PC-3 (cell line): ENCODE data around the gene RPS6KA1. TPM values are rescaled to one million over a fixed set of nuclear protein-coding genes. Genes with fewer than 3 reads are reported as not detected.

Source experiments
- ATAC-seq: fragments of 200-7000 bp; cut with Tn5 transposase; 2 replicates; pipeline ENCODE4 v1.9.1; 2020; ENCODE audit warnings: mild to moderate bottlenecking, moderate library complexity
- BruUV-seq: library from RNA; stranded (reverse); fragments of 400-500 nt; replicated peaks from 2 replicates; lab custom pipeline; 2021; lab: Mats Ljungman, UMichigan
- CTCF ChIA-PET: fragments of 300-600 bp; sonication (Branson Sonifier 250); formaldehyde crosslinking; loops from one replicate; lab custom pipeline; 2022; ENCODE audit warnings: antibody characterized with exemption; lab: Charles Lee
- POLR2A ChIA-PET: fragments of 300-600 bp; sonication (Branson Sonifier 250); formaldehyde crosslinking; loops from one replicate; lab custom pipeline; 2022; ENCODE audit warnings: antibody characterized with exemption; ENCODE audit not compliant: unreplicated experiment; lab: Charles Lee
- DNase-seq: peaks from one replicate; pipeline ENCODE4 v3.0.0-alpha.2; 2015
- H2AFZ ChIP-seq: fragments of 300-600 bp; sonication (generic); 2 replicates; pipeline ENCODE4 v1.6.0; 2016; ENCODE audit warnings: antibody characterized with exemption, low read length
- H3F3A ChIP-seq: fragments of 300-600 bp; sonication (generic); one replicate; pipeline ENCODE4 v1.6.0; 2017; ENCODE audit warnings: antibody characterized with exemption, low read length, control low read depth, mild to moderate bottlenecking; ENCODE audit not compliant: unreplicated experiment
- H3K27ac ChIP-seq: fragments of 300-600 bp; sonication (generic); 2 replicates; pipeline ENCODE4 v1.5.1; 2016; ENCODE audit warnings: mild to moderate bottlenecking, low read length
- H3K27me3 ChIP-seq: fragments of 300-600 bp; sonication (generic); 2 replicates; pipeline ENCODE4 v1.6.1; 2016; ENCODE audit warnings: low read length, mixed read lengths
- H3K36me3 ChIP-seq: fragments of 300-600 bp; sonication (generic); 2 replicates; pipeline ENCODE4 v1.6.1; 2016; ENCODE audit warnings: low read depth, mixed run types, low read length, mixed read lengths
- H3K4me1 ChIP-seq: fragments of 300-600 bp; sonication (generic); 2 replicates; pipeline ENCODE4 v1.5.1; 2016; ENCODE audit warnings: low read length; ENCODE audit not compliant: insufficient read depth
- H3K4me2 ChIP-seq: fragments of 300-600 bp; sonication (generic); 2 replicates; pipeline ENCODE4 v1.6.0; 2016; ENCODE audit warnings: low read length
- H3K4me3 ChIP-seq: fragments of 300-600 bp; sonication (generic); 2 replicates; pipeline ENCODE4 v1.5.1; 2016; ENCODE audit warnings: mild to moderate bottlenecking, low read length, mixed read lengths
- H3K79me2 ChIP-seq: fragments of 300-600 bp; sonication (generic); 2 replicates; pipeline ENCODE4 v1.6.1; 2017; ENCODE audit warnings: low read length, mixed read lengths
- H3K9ac ChIP-seq: fragments of 300-600 bp; sonication (generic); 2 replicates; pipeline ENCODE4 v1.6.0; 2016; ENCODE audit warnings: mild to moderate bottlenecking, low read length
- H3K9me2 ChIP-seq: fragments of 300-600 bp; sonication (generic); replicated peaks from 2 replicates; pipeline ENCODE4 v1.6.1; 2016; ENCODE audit warnings: mixed run types, low read length, mixed read lengths
- H3K9me3 ChIP-seq: fragments of 300-600 bp; sonication (generic); 2 replicates; pipeline ENCODE4 v1.6.1; 2016; ENCODE audit warnings: low read length, mixed read lengths
- H4K20me1 ChIP-seq: fragments of 300-600 bp; sonication (generic); 2 replicates; pipeline ENCODE4 v1.6.1; 2016; ENCODE audit warnings: low read length, mixed read lengths
- CTCF ChIP-seq: fragments of 300-600 bp; sonication (generic); conservative IDR thresholded peaks from 2 replicates; pipeline ENCODE4 v1.5.1; 2017; ENCODE audit warnings: antibody characterized with exemption, low read depth, mild to moderate bottlenecking, low read length
- EZH2 ChIP-seq: fragments of 300-600 bp; sonication (generic); IDR thresholded peaks from one replicate; pipeline ENCODE4 v1.6.1; 2017; ENCODE audit warnings: antibody characterized with exemption, mild to moderate bottlenecking, low read length; ENCODE audit not compliant: unreplicated experiment
- EZH2phosphoT487 ChIP-seq: fragments of 300-600 bp; sonication (generic); IDR thresholded peaks from 2 replicates; pipeline ENCODE4 v1.6.1; 2018; ENCODE audit warnings: mild to moderate bottlenecking, antibody characterized with exemption, low read length, borderline replicate concordance
- intact Hi-C: fragments of 100-400 bp; cut with micrococcal nuclease; formaldehyde crosslinking; loops from 2 replicates; pipeline ENCODE4 v1.9.0; 2023
- total RNA-seq: library from RNA; depleted of rRNA; stranded (reverse); fragments of >200 nt; gene quantifications from 2 replicates; pipeline ENCODE4 v1.2.3, GENCODE V29; 2014

RPS6KA1 gene
- total RNA-seq, 1 experiment from 2014 or later, result 98.2 TPM

- no TSS peak for BruUV-seq
- H3K79me2 ChIP-seq, result no peaks in the 10 kb centered on the region
- ATAC-seq, result peak; percentile 29
- H3K9ac ChIP-seq, result no peak overlapping the region
- H3K27ac ChIP-seq, result peak overlapping the region; percentile 71
- H4K20me1 ChIP-seq, result no peaks in the 10 kb centered on the region
- peaks cover 23% of the 10 kb centered on the region for H3K4me1 ChIP-seq
- no peaks in the 10 kb centered on the region for H3K9me3 ChIP-seq
- no peaks in the 10 kb centered on the region for H3K36me3 ChIP-seq
- intact Hi-C loops, result no loop called here
- H2AFZ ChIP-seq, result no peak overlapping the region
- TF ChIP-seq EZH2phosphoT487 (no peak), CTCF (no peak), EZH2 (no peak)
- no peaks in the 10 kb centered on the region for H3F3A ChIP-seq
- CTCF ChIA-PET, result interaction anchor here (0.6 to 0.7 kb wide), 2 partner anchors 12 to 20 kb away, joined by 3 to 4 read pairs; no protein-coding TSS in a partner anchor
- POLR2A ChIA-PET, result interaction anchor here (0.5 kb wide), 1 partner anchor 119 kb away, joined by 4 read pairs; no protein-coding TSS in a partner anchor
- peak; percentile 39 for DNase-seq
- no peaks in the 10 kb centered on the region for H3K9me2 ChIP-seq
- H3K27me3 ChIP-seq, result no peaks in the 10 kb centered on the region
- peak overlapping the region; percentile 42 for H3K4me2 ChIP-seq
- H3K4me3 ChIP-seq, result no peak overlapping the region
These were observed 52.7 kb downstream of the RPS6KA1 start for GRCh38 chr1:26582053-26582835.

- ChIA-PET CTCF (interaction anchor here (0.6 to 0.7 kb wide), 2 partner anchors 12 to 19 kb away, joined by 3 to 4 read pairs; no protein-coding TSS in a partner anchor), POLR2A (no interaction called here)
- no peaks in the 10 kb centered on the region for H3K9me2 ChIP-seq
- H3K27ac ChIP-seq, result peak overlapping the region; percentile 71
- TF ChIP-seq EZH2phosphoT487 (no peak), EZH2 (no peak), CTCF (no peak)
- no peaks in the 10 kb centered on the region for H3K27me3 ChIP-seq
- H3K79me2 ChIP-seq, result no peaks in the 10 kb centered on the region
- no peaks in the 10 kb centered on the region for H4K20me1 ChIP-seq
- H3F3A ChIP-seq, result no peaks in the 10 kb centered on the region
- no peak overlapping the region for H3K9ac ChIP-seq
- intact Hi-C loops, result no loop called here
- peaks cover 23% of the 10 kb centered on the region for H3K4me1 ChIP-seq
- ATAC-seq (peak; percentile 80), DNase-seq (peak; percentile 79)
- H2AFZ ChIP-seq, result peak overlapping the region; percentile 35; the same call in 1 of the 2 replicates
- H3K9me3 ChIP-seq, result no peaks in the 10 kb centered on the region
- no peaks in the 10 kb centered on the region for H3K36me3 ChIP-seq
- no peak overlapping the region for H3K4me3 ChIP-seq
- peak overlapping the region; percentile 42 for H3K4me2 ChIP-seq
- no TSS peak for BruUV-seq
These were observed 53.4 kb downstream of the RPS6KA1 start for GRCh38 chr1:26582836-26583460.
